ENCODE results near the gene TGM2. TPM values are rescaled to one million over a fixed set of nuclear protein-coding genes. Genes with fewer than 3 reads are reported as not detected.

TGM2 gene
- total RNA-seq, 4 donors from 2014 or later, result 163 to 385 (median 188) TPM

GRCh38 chr20:38164069-38164468 lies 1.0 kb downstream of the TGM2 start:
- H3K4me1 ChIP-seq, result peaks cover 0 to 97% (median 7%) of the 10 kb centered on the region in 3 donors
- H3K4me3 ChIP-seq, result peak overlapping the region; percentile 62 to 71
- peaks cover 0 to 19% of the 10 kb centered on the region in 2 donors for H3K36me3 ChIP-seq
- no CpG with 5 or more reads among the region's 5 CpGs for WGBS, 2 donors (ENCODE audit: low coverage in 1 of 2)
- H3K27ac ChIP-seq, result peak overlapping the region; percentile 65 to 88 (median 85)
- no peaks in the 10 kb centered on the region for H3K27me3 ChIP-seq
- H3K9me3 ChIP-seq, result no peaks in the 10 kb centered on the region
- ATAC-seq, result no peak
- TF ChIP-seq POLR2AphosphoS5 (IDR thresholded peaks at IDR 0.05), result no peak
- TF ChIP-seq EP300 (IDR thresholded peaks at IDR 0.05), result no peak
- TF ChIP-seq POLR2A (IDR thresholded peaks at IDR 0.05), result no peak
- TF ChIP-seq CTCF (IDR thresholded peaks at IDR 0.05), result no peak

GRCh38 chr20:38162878-38163875 lies 1.9 kb downstream of the TGM2 start:
- Histone ChIP-seq H3K4me3 (peak overlapping the region; percentile 4 to 71), H3K27me3 (no peaks in the 10 kb centered on the region), H3K36me3 (peaks cover 0 to 22% of the 10 kb centered on the region in 2 donors), H3K4me1 (peaks cover 0 to 98% (median 14%) of the 10 kb centered on the region in 3 donors), H3K27ac (peak overlapping the region; percentile 26 to 88 (median 85)), H3K9me3 (no peaks in the 10 kb centered on the region)
- WGBS, 2 donors (ENCODE audit: low coverage in 1 of 2), result 43 to 80% methylated on average over 2 to 7 of the region's 15 CpGs
- no peak for ATAC-seq
- no peak for TF ChIP-seq CTCF (IDR thresholded peaks at IDR 0.05)
- TF ChIP-seq POLR2AphosphoS5 (IDR thresholded peaks at IDR 0.05), result no peak
- TF ChIP-seq EP300 (IDR thresholded peaks at IDR 0.05), result no peak
- no peak for TF ChIP-seq POLR2A (IDR thresholded peaks at IDR 0.05)

- H3K4me1 ChIP-seq, result peaks cover 0 to 98% (median 20%) of the 10 kb centered on the region in 3 donors
- no peaks in the 10 kb centered on the region for H3K27me3 ChIP-seq
- WGBS, 2 donors (ENCODE audit: low coverage in 1 of 2), result 67 to 83% methylated on average over 2 of the region's 2 CpGs
- no peak overlapping the region for H3K4me3 ChIP-seq
- ATAC-seq, result no peak
- peak overlapping the region in 3 of 4 donors; percentile 88 to 89 (median 89) for H3K27ac ChIP-seq
- H3K9me3 ChIP-seq, result no peaks in the 10 kb centered on the region
- H3K36me3 ChIP-seq, result peaks cover 0 to 22% of the 10 kb centered on the region in 2 donors
- no peak for TF ChIP-seq EP300 (IDR thresholded peaks at IDR 0.05)
- no peak for TF ChIP-seq CTCF (IDR thresholded peaks at IDR 0.05)
- TF ChIP-seq POLR2A (IDR thresholded peaks at IDR 0.05), result no peak
- TF ChIP-seq POLR2AphosphoS5 (IDR thresholded peaks at IDR 0.05), result no peak
Measured at GRCh38 chr20:38162149-38162548, 2.9 kb downstream of the TGM2 start.

GRCh38 chr20:38161412-38161774 lies 3.7 kb downstream of the TGM2 start:
- 95% methylated on average over 6 of the region's 14 CpGs; no CpG with 5 or more reads in 1 of the 2 donors for WGBS, 2 donors (ENCODE audit: low coverage in 1 of 2)
- Histone ChIP-seq H3K9me3 (no peaks in the 10 kb centered on the region), H3K4me3 (no peak overlapping the region), H3K27me3 (no peaks in the 10 kb centered on the region), H3K27ac (peak overlapping the region; percentile 8 to 89 (median 88)), H3K4me1 (peaks cover 0 to 98% (median 24%) of the 10 kb centered on the region in 3 donors), H3K36me3 (peaks cover 0 to 22% of the 10 kb centered on the region in 2 donors)
- ATAC-seq, result no peak
- TF ChIP-seq CTCF (IDR thresholded peaks at IDR 0.05) (no peak), POLR2A (IDR thresholded peaks at IDR 0.05) (no peak), EP300 (IDR thresholded peaks at IDR 0.05) (no peak), POLR2AphosphoS5 (IDR thresholded peaks at IDR 0.05) (no peak)
